HG02885 (cell line): ENCODE measurements around the gene TBC1D16.
"Not testable (repeated sequence)": the region's sequence is repeated elsewhere in the genome, so short reads cannot be mapped to it uniquely, and the experiment has no call there.

Source experiments
- ATAC-seq: cut with Tn5 transposase; IDR thresholded peaks from one replicate; pipeline ENCODE4 v1.9.1; 2021; ENCODE audit warnings: mild to moderate bottlenecking; ENCODE audit not compliant: unreplicated experiment, poor library complexity

Gene TBC1D16

GRCh38 chr17:79905832-79906231 is 129.8 kb downstream of the TBC1D16 start:
- no peak for ATAC-seq

- ATAC-seq, result no peak
Observed at GRCh38 chr17:79904865-79905264, 130.8 kb downstream of the TBC1D16 start.

DNA sequence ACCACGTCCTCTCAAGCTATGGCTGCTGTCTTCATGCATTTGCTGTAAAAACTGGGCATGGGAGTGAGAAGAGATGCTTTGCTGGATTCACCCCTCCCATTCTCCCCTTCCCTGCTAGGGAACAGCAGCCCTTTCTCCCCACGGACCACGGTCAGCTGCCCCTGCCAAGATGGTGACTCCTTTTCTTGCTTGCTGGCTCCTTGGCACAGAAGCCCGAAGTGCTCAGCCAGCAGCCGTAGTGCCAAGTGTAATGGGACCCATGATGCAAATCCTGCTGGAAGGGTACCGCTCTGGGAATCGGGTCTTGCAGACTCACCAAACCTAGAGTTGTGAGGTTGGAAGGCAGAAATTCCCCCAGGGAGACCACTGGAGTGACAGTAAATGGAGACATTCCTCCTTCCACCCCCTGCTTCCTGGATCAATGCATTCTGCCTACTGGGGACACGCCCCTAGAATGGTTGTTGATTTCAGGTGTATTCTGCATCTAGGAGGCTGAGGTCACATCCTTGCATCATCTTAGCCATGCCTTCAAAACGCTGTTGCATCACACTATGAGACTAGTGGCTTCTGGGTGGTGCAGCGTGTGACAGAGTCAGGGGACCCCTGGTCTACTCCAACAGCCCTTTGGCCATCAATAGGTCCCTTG is 133.4 kb downstream of the TBC1D16 start:
- ATAC-seq, result no peak

GRCh38 chr17:79901131-79901530 is 134.5 kb downstream of the TBC1D16 start:
- ATAC-seq, result no peak

DNA sequence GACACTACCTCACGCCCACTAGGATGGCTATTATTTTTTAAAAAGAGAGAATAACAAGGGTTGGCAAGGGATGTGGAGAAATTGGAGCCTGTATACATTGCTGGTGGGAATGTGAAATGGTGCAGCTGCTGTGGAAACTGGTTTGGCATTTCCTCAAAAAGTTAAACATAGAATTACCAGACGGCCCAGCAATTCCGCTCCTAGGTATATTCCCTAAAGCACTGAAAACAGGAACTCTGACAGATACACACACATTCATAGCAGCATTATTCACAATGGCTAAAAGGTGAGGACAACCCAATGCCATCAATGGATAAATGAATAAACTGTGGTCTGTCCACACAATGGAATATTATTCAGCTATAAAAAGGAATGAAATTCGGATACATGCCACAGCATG is 136.1 kb downstream of the TBC1D16 start:
- ATAC-seq, result no peak

GRCh38 chr17:79897243-79898063 is 138.2 kb downstream of the TBC1D16 start:
- ATAC-seq, result no peak

DNA sequence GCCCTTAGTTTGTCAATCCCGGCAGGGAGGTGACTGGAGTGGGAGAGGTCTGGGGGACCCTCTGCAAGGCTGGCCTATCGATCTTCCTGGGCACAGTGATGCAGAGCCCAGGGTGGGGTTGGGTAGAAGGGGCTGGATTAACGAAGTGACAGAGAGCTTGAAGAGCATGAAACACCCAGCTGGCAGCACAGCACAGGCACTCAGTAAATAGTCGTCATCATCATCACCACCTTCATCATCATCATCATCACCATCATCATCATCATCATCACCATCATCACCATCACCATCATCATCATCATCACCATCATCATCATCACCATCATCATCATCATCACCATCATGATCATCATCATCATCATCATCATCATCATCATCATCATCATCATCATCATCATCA is 142.2 kb downstream of the TBC1D16 start:
- not testable (repeated sequence) for ATAC-seq

DNA sequence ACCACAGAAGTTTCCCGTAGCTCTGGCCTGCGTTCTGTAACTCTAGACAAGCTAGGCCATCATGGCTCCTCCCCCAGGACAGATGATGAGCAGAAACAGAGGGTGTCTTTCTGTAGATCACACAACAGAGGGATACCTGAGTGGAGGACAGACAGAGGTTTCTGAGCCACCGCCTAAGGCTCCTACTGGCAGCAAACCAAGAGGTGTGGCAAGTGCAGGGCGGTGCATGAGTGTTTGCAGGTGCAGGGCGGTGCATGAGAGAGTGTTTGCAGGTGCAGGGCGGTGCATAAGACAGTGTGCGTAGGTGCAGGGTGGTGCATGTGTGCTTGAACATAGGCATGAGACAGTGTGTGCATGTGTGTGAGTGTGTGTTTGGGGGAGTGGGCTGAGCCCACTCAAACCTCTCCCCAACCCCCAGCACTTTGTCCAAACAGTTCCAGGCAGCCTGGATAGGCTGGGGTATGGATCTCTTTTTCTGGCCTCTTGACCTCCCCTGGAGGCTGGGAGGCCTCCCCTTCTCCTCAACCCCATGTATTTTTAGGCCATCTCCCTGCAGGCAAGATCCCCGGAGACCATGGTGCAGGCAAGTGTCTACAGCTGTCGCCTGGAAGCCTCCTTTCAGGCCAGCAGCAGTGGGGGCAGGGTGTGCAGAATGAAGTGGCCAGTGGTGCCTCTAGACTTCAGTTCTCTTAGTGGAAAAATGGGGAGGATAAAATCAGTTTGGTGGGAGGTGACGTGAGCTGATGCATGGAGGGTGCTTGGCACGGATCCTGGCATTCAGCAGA is 143.0 kb downstream of the TBC1D16 start:
- ATAC-seq, result no peak

GRCh38 chr17:79891113-79891730 is 144.4 kb downstream of the TBC1D16 start:
- no peak for ATAC-seq

- no peak for ATAC-seq
Observed at GRCh38 chr17:79890706-79891105, 145.0 kb downstream of the TBC1D16 start.

- no peak for ATAC-seq
Observed at GRCh38 chr17:79888811-79889634, 146.6 kb downstream of the TBC1D16 start.

DNA sequence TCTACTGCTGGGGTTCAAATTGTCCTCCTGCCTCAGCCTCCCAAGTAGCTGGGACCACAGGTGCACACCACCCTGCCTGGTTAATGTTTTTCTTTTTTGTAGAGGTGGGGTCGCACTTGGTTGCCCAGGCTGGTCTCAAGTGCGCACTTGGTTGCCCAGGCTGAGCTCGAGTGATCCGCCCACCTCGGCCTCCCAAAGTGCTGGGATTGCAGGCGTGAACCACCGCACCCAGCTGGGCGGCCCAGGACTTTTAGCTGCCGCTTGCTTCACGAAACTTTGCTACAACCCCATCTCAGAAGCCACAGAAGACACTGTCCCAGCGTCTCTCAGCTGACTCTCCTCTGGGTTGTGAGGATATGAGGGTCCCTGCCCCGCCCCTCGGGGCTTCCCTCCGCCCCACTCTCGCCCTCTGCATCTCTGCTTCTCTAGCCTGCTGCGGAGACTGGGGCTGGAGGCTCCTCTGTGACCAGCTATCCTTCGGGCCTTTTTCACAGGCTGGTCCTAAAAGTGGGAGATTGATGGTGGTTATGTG is 147.6 kb downstream of the TBC1D16 start:
- ATAC-seq, result no peak

DNA sequence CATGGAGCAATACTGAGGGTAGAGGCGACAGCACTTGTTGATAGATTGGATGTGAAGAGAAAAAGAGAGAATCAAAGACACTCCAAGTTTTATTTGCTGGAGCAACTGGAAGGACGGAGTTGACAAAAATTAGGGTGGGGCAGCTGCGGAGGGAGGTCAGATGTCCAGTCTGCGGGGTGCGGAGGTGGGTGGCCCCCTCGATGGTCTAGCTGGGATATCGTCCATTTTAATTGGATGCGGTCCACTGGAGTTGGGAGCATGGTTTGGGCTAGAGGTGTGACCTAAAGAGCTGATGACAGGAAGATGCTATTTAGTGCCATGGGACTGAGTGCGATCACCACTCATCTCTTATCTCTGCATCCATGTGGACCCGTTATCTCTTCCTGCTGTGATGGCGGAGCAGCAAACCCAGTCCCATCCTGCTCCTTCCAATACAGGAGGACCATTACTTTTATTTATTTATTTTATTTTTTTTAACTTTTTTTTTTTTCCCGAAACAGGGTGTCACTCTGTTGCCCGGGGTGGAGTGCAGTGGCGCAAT is 148.2 kb downstream of the TBC1D16 start:
- ATAC-seq, result no peak

GRCh38 chr17:79883202-79883601 is 152.5 kb downstream of the TBC1D16 start:
- ATAC-seq, result no peak
